ENCODE measurements around the gene ZSCAN31.
"Not testable (repeated sequence)": the region's sequence is repeated elsewhere in the genome, so short reads cannot be mapped to it uniquely, and the experiment has no call there.

ZSCAN31 gene

GRCh38 chr6:28335564-28336283 lies at the start of gene ZSCAN31:
TSS of gene ZSCAN31 (minus strand) at chr6:28336148. CDS start at chr6:28329683, 6,465 bp downstream.
- peak; percentile 94 for DNase-seq

- no peak for DNase-seq
These were observed 48.2 kb upstream of the ZSCAN31 start for GRCh38 chr6:28384143-28384533.

GRCh38 chr6:28383235-28384142 lies 47.5 kb upstream of the ZSCAN31 start:
- DNase-seq: peak; percentile 47

- no peak for DNase-seq
These were observed 44.4 kb upstream of the ZSCAN31 start for GRCh38 chr6:28380381-28380780.

GRCh38 chr6:28378644-28379043 lies 42.7 kb upstream of the ZSCAN31 start:
- no peak for DNase-seq

GRCh38 chr6:28377879-28378278 lies 41.9 kb upstream of the ZSCAN31 start:
- no peak for DNase-seq

GRCh38 chr6:28373925-28374324 lies 38.0 kb upstream of the ZSCAN31 start:
- no peak for DNase-seq

GRCh38 chr6:28371706-28372451 lies 35.9 kb upstream of the ZSCAN31 start:
- no peak for DNase-seq

GRCh38 chr6:28371280-28371679 lies 35.3 kb upstream of the ZSCAN31 start:
- DNase-seq: no peak

GRCh38 chr6:28370440-28370839 lies 34.5 kb upstream of the ZSCAN31 start:
- DNase-seq: no peak

- no peak for DNase-seq
These were observed 33.5 kb upstream of the ZSCAN31 start for GRCh38 chr6:28369463-28369862.

- no peak for DNase-seq
These were observed 32.6 kb upstream of the ZSCAN31 start for GRCh38 chr6:28368522-28368921.

- DNase-seq: not testable (repeated sequence)
These were observed 29.6 kb upstream of the ZSCAN31 start for GRCh38 chr6:28365590-28365989.

GRCh38 chr6:28360961-28361360 lies 25.0 kb upstream of the ZSCAN31 start:
- DNase-seq: no peak

- DNase-seq: not testable (repeated sequence)
These were observed 23.6 kb upstream of the ZSCAN31 start for GRCh38 chr6:28359562-28359961.

GRCh38 chr6:28357036-28357435 lies 21.1 kb upstream of the ZSCAN31 start:
- no peak for DNase-seq

- DNase-seq: no peak
These were observed 20.7 kb upstream of the ZSCAN31 start for GRCh38 chr6:28356666-28357020.

- DNase-seq: peak; percentile 81
These were observed 20.1 kb upstream of the ZSCAN31 start for GRCh38 chr6:28355743-28356665.

- no peak for DNase-seq
These were observed 19.0 kb upstream of the ZSCAN31 start for GRCh38 chr6:28354688-28355554.

- DNase-seq: no peak
These were observed 18.2 kb upstream of the ZSCAN31 start for GRCh38 chr6:28353981-28354676.

- no peak for DNase-seq
These were observed 17.4 kb upstream of the ZSCAN31 start for GRCh38 chr6:28353356-28353755.
